Chondrocyte (in vitro differentiated cells): ENCODE measurements around the gene ELL. TPM values are rescaled to one million over a fixed set of nuclear protein-coding genes. Genes with fewer than 3 reads are reported as not detected.
A peak's percentile ranks its signal among the peaks of the same experiment; 100 is the strongest.

ENCODE experiments used
- DNase-seq: peaks from one replicate; pipeline ENCODE4 v3.0.0; 2021; ENCODE audit warnings: mixed read lengths, low spot score
- H3K27ac Mint-ChIP-seq: one replicate; pipeline ENCODE4 v1.8.0; 2021; ENCODE audit warnings: mild to moderate bottlenecking, moderate library complexity, mixed read lengths; ENCODE audit not compliant: unreplicated experiment
- H3K27me3 Mint-ChIP-seq: 2 replicates; pipeline ENCODE4 v1.8.0; 2021; ENCODE audit warnings: low read depth, mixed read lengths
- H3K36me3 Mint-ChIP-seq: 2 replicates; pipeline ENCODE4 v1.8.0; 2021; ENCODE audit warnings: low read depth, mixed read lengths
- H3K4me1 Mint-ChIP-seq: 2 replicates; pipeline ENCODE4 v1.8.0; 2021; ENCODE audit warnings: low read depth, mild to moderate bottlenecking, mixed read lengths
- H3K4me3 Mint-ChIP-seq: one replicate; pipeline ENCODE4 v1.8.0; 2021; ENCODE audit warnings: mild to moderate bottlenecking, moderate library complexity, mixed read lengths; ENCODE audit not compliant: unreplicated experiment
- H3K9me3 Mint-ChIP-seq: 2 replicates; pipeline ENCODE4 v1.8.0; 2021; ENCODE audit warnings: low read depth, mixed read lengths
- total RNA-seq: library from RNA; stranded (reverse); gene quantifications from 3 replicates; pipeline ENCODE4 v1.2.1, GENCODE V29; 2021
- TF ChIP-seq, protein P1 (sequence below): fragments of 200-600 bp; sonication (generic); IDR thresholded peaks from 2 replicates; pipeline ENCODE4 v1.5.0; 2021; ENCODE audit warnings: antibody characterized with exemption, mild to moderate bottlenecking, moderate library complexity

The ELL gene
- total RNA-seq, 1 donor from 2014 or later, result 14.0 TPM

DNA sequence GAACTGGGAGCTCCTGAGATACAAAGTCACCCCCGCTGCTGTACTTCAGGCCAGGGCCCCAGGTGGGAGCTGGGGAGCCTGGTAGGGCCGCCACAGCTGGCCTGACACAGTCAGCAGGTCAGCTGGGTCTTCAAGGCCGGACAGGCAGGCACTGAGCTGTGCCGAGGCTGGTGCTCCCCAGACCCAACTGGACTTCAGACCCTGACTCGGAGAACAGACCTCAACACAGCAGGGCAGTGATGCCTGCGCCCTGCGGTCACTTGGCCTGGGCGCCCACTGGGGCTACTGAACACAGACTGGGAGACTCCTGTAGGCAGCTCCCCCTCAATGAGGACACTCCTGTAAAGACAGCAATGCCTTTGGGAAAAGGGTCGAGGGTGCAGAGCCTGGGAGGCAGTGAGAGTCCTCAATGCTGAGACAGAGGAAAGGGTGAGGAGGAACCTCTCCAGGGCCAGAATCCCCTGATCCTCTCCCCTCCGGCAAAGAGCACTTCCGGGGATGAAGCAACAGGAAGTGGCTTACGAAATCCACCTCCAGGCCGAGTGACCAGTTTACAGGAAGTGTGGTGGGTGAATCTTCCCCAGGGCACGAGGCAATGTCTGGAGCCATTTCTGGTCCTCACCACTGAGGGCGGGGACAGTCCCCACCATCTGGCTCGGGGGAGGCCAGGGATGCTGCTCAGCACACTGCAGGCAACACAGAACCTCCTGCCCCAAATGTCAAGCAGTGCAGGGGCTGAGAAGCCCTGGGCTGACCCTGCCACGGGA is 43.1 kb downstream of the ELL start:
- DNase-seq, result no peak
- H3K27ac Mint-ChIP-seq, result peak overlapping the region; percentile 94
- H3K4me1 Mint-ChIP-seq, result peaks cover 58% of the 10 kb centered on the region
- no peaks in the 10 kb centered on the region for H3K9me3 Mint-ChIP-seq
- no peaks in the 10 kb centered on the region for H3K27me3 Mint-ChIP-seq
- TF ChIP-seq, protein P1, sequence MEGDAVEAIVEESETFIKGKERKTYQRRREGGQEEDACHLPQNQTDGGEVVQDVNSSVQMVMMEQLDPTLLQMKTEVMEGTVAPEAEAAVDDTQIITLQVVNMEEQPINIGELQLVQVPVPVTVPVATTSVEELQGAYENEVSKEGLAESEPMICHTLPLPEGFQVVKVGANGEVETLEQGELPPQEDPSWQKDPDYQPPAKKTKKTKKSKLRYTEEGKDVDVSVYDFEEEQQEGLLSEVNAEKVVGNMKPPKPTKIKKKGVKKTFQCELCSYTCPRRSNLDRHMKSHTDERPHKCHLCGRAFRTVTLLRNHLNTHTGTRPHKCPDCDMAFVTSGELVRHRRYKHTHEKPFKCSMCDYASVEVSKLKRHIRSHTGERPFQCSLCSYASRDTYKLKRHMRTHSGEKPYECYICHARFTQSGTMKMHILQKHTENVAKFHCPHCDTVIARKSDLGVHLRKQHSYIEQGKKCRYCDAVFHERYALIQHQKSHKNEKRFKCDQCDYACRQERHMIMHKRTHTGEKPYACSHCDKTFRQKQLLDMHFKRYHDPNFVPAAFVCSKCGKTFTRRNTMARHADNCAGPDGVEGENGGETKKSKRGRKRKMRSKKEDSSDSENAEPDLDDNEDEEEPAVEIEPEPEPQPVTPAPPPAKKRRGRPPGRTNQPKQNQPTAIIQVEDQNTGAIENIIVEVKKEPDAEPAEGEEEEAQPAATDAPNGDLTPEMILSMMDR, result no peak
- no peaks in the 10 kb centered on the region for H3K36me3 Mint-ChIP-seq
- H3K4me3 Mint-ChIP-seq, result no peak overlapping the region

DNA sequence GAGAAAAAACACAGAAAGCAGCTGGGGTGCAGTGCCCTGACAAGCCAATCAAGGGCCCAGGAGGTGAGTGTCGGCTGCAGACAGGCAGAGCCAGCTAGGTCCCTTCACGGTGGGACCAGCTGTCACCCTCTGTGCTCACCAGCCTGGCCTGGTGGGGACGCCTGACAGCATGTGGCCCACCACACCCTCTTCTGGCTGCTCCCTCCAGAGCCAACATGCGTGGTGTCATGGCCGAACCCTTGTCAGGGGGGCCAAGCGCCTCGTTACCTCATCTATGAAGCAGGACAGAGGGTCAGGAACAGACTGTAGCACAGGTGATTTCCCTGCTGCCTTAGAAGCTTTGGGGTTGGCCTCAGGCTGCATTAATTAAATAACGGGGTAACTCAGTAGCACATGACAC is 43.9 kb downstream of the ELL start:
- DNase-seq, result no peak
- no peak overlapping the region for H3K4me3 Mint-ChIP-seq
- H3K36me3 Mint-ChIP-seq, result no peaks in the 10 kb centered on the region
- H3K27me3 Mint-ChIP-seq, result no peaks in the 10 kb centered on the region
- H3K4me1 Mint-ChIP-seq, result peaks cover 58% of the 10 kb centered on the region
- H3K9me3 Mint-ChIP-seq, result no peaks in the 10 kb centered on the region
- peak overlapping the region; percentile 41 for H3K27ac Mint-ChIP-seq
- TF ChIP-seq, protein P1, result no peak

DNA sequence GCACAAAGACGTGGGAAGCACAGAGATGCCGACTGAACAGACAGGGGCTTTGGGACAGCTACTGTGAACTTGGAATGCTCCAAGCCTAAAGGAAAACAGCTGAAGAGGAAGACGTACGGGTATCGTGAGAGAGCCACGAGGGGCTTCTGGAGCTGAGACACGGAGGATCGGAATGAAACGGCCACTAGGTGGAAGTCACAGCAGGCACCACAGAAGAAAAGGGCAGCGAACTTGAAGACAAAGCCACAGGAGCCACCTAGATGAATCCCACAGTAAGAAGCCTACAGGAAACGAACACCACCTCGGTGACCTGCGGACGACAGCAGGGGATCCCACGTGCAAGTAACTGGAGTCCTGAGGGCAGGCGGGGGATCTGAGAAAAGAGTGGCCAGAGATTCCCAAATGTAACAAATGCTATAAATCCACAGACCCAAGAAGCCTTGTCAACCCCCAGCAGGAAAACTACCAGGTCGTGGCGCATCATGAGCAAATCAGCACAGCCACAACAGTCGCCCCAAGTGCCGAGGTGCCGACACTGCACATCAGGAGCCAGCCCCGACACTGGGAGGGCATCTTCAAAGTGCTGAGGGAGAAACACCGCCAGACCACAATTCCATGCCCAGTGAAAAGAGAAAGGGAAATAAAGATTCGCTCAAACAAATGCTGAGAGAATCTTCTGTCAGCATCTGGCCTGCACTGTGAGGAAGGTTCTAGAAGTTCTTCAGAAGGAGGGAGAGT is 44.7 kb downstream of the ELL start:
- Mint-ChIP-seq H3K36me3 (no peaks in the 10 kb centered on the region), H3K4me3 (no peak overlapping the region), H3K4me1 (peaks cover 57% of the 10 kb centered on the region), H3K27me3 (no peaks in the 10 kb centered on the region), H3K9me3 (no peaks in the 10 kb centered on the region), H3K27ac (peak overlapping the region; percentile 22)
- TF ChIP-seq, protein P1, result peak; percentile 48
- DNase-seq, result no peak

DNA sequence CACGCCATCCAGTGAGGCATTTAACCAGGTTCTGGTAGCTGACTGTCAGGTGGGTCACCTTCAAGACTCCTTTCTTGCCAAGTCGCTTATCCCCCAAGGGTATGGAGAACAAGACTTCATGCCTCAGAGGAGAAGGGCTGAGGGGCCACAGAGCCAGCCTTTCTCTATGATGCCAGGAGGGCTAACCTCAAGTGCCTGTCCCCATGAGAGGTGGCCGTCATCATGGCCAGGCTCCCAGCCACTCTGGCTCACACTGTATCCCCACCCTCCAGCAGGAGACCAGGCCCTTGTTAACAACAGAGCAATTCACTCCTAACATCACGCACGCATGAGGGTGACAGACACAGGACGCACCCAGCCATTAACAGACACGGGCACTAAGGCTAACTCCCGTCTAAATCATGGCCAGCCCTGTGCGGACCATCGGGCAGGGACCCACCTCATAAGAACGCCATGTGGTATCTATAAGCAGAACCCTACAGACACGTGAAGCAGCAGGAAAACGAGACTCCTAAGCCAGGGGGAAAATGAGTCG is 45.3 kb downstream of the ELL start:
- Mint-ChIP-seq H3K4me3 (no peak overlapping the region), H3K9me3 (no peaks in the 10 kb centered on the region), H3K27me3 (no peaks in the 10 kb centered on the region), H3K36me3 (no peaks in the 10 kb centered on the region), H3K27ac (no peak overlapping the region), H3K4me1 (peaks cover 57% of the 10 kb centered on the region)
- TF ChIP-seq, protein P1, result no peak
- no peak for DNase-seq

GRCh38 chr19:18475762-18476331 is 46.0 kb downstream of the ELL start:
- H3K27ac Mint-ChIP-seq, result no peak overlapping the region
- H3K27me3 Mint-ChIP-seq, result no peaks in the 10 kb centered on the region
- no peak overlapping the region for H3K4me3 Mint-ChIP-seq
- no peaks in the 10 kb centered on the region for H3K9me3 Mint-ChIP-seq
- H3K36me3 Mint-ChIP-seq, result no peaks in the 10 kb centered on the region
- no peak for DNase-seq
- H3K4me1 Mint-ChIP-seq, result peaks cover 49% of the 10 kb centered on the region
- TF ChIP-seq, protein P1, result no peak
